H9 (cell line): ENCODE results near the gene TSPAN11. TPM values are rescaled to one million over a fixed set of nuclear protein-coding genes. Genes with fewer than 3 reads are reported as not detected.

Experiments
- DNase-seq: peaks from one replicate; pipeline ENCODE4 v3.0.0-alpha.2; 2017
- H2AFZ ChIP-seq: one replicate; pipeline ENCODE4 v1.6.1; 2013; ENCODE audit warnings: mild to moderate bottlenecking, low read length, control low read depth, moderate library complexity
- H2AK5ac ChIP-seq: 2 replicates; pipeline ENCODE4 v1.6.1; 2013; ENCODE audit warnings: low read length, control low read depth, mixed read lengths; ENCODE audit not compliant: insufficient read length
- H2BK120ac ChIP-seq: one replicate; pipeline ENCODE4 v1.6.1; 2013; ENCODE audit warnings: low read depth, mild to moderate bottlenecking, low read length, control low read depth, inconsistent platforms; ENCODE audit not compliant: poor library complexity, severe bottlenecking
- H2BK12ac ChIP-seq: 2 replicates; pipeline ENCODE4 v1.6.1; 2013; ENCODE audit warnings: low read length, control low read depth, mixed read lengths, low read depth; ENCODE audit not compliant: insufficient read length
- H2BK15ac ChIP-seq: 2 replicates; pipeline ENCODE4 v1.6.1; 2013; ENCODE audit warnings: low read depth, low read length, control low read depth
- H2BK20ac ChIP-seq: one replicate; pipeline ENCODE4 v1.6.1; 2013; ENCODE audit warnings: low read depth, mild to moderate bottlenecking, low read length, control low read depth, inconsistent platforms; ENCODE audit not compliant: poor library complexity, severe bottlenecking
- H2BK5ac ChIP-seq: 2 replicates; pipeline ENCODE4 v1.6.1; 2013; ENCODE audit warnings: low read length, control low read depth, mixed read lengths; ENCODE audit not compliant: insufficient read length
- H3K14ac ChIP-seq: 2 replicates; pipeline ENCODE4 v1.6.1; 2013; ENCODE audit warnings: low read length, control low read depth; ENCODE audit not compliant: insufficient read depth
- H3K18ac ChIP-seq: 2 replicates; pipeline ENCODE4 v1.6.1; 2013; ENCODE audit warnings: low read depth, mild to moderate bottlenecking, mixed read lengths, low read length, control low read depth; ENCODE audit not compliant: insufficient read length
- H3K23ac ChIP-seq: 2 replicates; pipeline ENCODE4 v1.6.1; 2013; ENCODE audit warnings: low read length, control low read depth, mixed read lengths, low read depth; ENCODE audit not compliant: insufficient read length
- H3K23me2 ChIP-seq: 2 replicates; pipeline ENCODE4 v1.6.1; 2013; ENCODE audit warnings: low read depth, mild to moderate bottlenecking, mixed read lengths, low read length, control low read depth; ENCODE audit not compliant: insufficient read length, poor library complexity, severe bottlenecking
- H3K27ac ChIP-seq: 2 replicates; pipeline ENCODE4 v1.5.1; 2013; ENCODE audit warnings: low read length, control low read depth, mixed read lengths, low read depth; ENCODE audit not compliant: insufficient read length
- H3K27me3 ChIP-seq: 2 replicates; pipeline ENCODE4 v1.6.1; 2013; ENCODE audit warnings: low read length, control low read depth, inconsistent platforms; ENCODE audit not compliant: insufficient read depth
- H3K4ac ChIP-seq: 2 replicates; pipeline ENCODE4 v1.6.1; 2013; ENCODE audit warnings: low read depth, mild to moderate bottlenecking, control low read depth, inconsistent platforms, low read length, moderate library complexity
- H3K4me1 ChIP-seq: 2 replicates; pipeline ENCODE4 v1.6.1; 2013; ENCODE audit warnings: low read length, control low read depth, inconsistent platforms; ENCODE audit not compliant: insufficient read depth
- H3K4me2 ChIP-seq: 2 replicates; pipeline ENCODE4 v1.6.1; 2013; ENCODE audit warnings: low read length, control low read depth, mixed read lengths; ENCODE audit not compliant: insufficient read length, insufficient read depth
- H3K56ac ChIP-seq: 2 replicates; pipeline ENCODE4 v1.6.1; 2013; ENCODE audit warnings: low read depth, mild to moderate bottlenecking, mixed read lengths, low read length, control low read depth; ENCODE audit not compliant: insufficient read length
- H3K79me1 ChIP-seq: 2 replicates; pipeline ENCODE4 v1.6.1; 2013; ENCODE audit warnings: low read depth, mild to moderate bottlenecking, moderate library complexity, low read length, control low read depth, inconsistent platforms; ENCODE audit not compliant: insufficient read depth, poor library complexity, severe bottlenecking
- H3K79me2 ChIP-seq: 2 replicates; pipeline ENCODE4 v1.6.1; 2013; ENCODE audit warnings: low read length, control low read depth, inconsistent platforms; ENCODE audit not compliant: insufficient read depth
- H3K9ac ChIP-seq: 2 replicates; pipeline ENCODE4 v1.6.1; 2013; ENCODE audit warnings: low read length, control low read depth, mixed read lengths; ENCODE audit not compliant: insufficient read length; ENCODE audit errors: extremely low read depth
- H3K9me3 ChIP-seq: one replicate; pipeline ENCODE4 v1.6.1; 2013; ENCODE audit warnings: low read depth, low read length, inconsistent platforms; ENCODE audit not compliant: control insufficient read depth
- H3T11ph ChIP-seq: one replicate; pipeline ENCODE4 v1.6.1; 2013; ENCODE audit warnings: mild to moderate bottlenecking, low read length, control low read depth, inconsistent platforms
- H4K20me1 ChIP-seq: one replicate; pipeline ENCODE4 v1.6.1; 2013; ENCODE audit not compliant: control insufficient read depth, insufficient read length, insufficient read depth
- H4K5ac ChIP-seq: 2 replicates; pipeline ENCODE4 v1.6.1; 2013; ENCODE audit warnings: low read depth, mild to moderate bottlenecking, mixed read lengths, low read length, control low read depth; ENCODE audit not compliant: insufficient read length
- H4K8ac ChIP-seq: replicated peaks from 2 replicates; pipeline ENCODE4 v1.6.1; 2013; ENCODE audit warnings: low read length, control low read depth, mixed read lengths, low read depth; ENCODE audit not compliant: insufficient read length
- H4K91ac ChIP-seq: 2 replicates; pipeline ENCODE4 v1.6.1; 2013; ENCODE audit warnings: low read depth, mild to moderate bottlenecking, moderate library complexity, mixed read lengths, low read length, control low read depth; ENCODE audit not compliant: insufficient read length
- H3K27ac Mint-ChIP-seq, 3 experiments: 2 replicates in 2 of 3; 3 replicates in 1 of 3; pipeline ENCODE4 v1.8.0; 2020 to 2021; ENCODE audit warnings: mixed read lengths in 3 of 3, mild to moderate bottlenecking in 1 of 3, moderate library complexity in 1 of 3
- H3K27me3 Mint-ChIP-seq: 2 replicates; pipeline ENCODE4 v1.8.0; 2021; ENCODE audit warnings: low read depth, mild to moderate bottlenecking, moderate library complexity, mixed read lengths
- H3K36me3 Mint-ChIP-seq, 3 experiments: 2 replicates in 2 of 3; 3 replicates in 1 of 3; pipeline ENCODE4 v1.8.0; 2020 to 2021; ENCODE audit warnings: low read depth in 3 of 3, mixed read lengths in 3 of 3; ENCODE audit not compliant: insufficient read depth in 1 of 3
- H3K4me1 Mint-ChIP-seq, 2 experiments: 2 replicates each; pipeline ENCODE4 v1.8.0; 2020; ENCODE audit warnings: mixed read lengths in 2 of 2
- H3K4me3 Mint-ChIP-seq, 2 experiments: 2 replicates in 1 of 2; 3 replicates in 1 of 2; pipeline ENCODE4 v1.8.0; 2020 to 2021; ENCODE audit warnings: mild to moderate bottlenecking in 2 of 2, mixed read lengths in 2 of 2, moderate library complexity in 1 of 2
- H3K9me3 Mint-ChIP-seq, 2 experiments: 2 replicates in 1 of 2; 3 replicates in 1 of 2; pipeline ENCODE4 v1.8.0; 2020; ENCODE audit warnings: mild to moderate bottlenecking in 2 of 2, mixed read lengths in 2 of 2, moderate library complexity in 1 of 2
- CTCF ChIP-seq: fragments of 200-600 bp; sonication (generic); conservative IDR thresholded peaks from 3 replicates; pipeline ENCODE4 v1.8.0; 2021; ENCODE audit warnings: antibody characterized with exemption, mild to moderate bottlenecking
- WGBS: extraction: QIAGEN DNeasy Blood & Tissue Kit; methylation state at CpG from one replicate; pipeline ENCODE4 v1.1.7; 2013; ENCODE audit warnings: missing lambda C conversion rate, low lambda C conversion rate, mixed read lengths; ENCODE audit not compliant: insufficient read length; ENCODE audit errors: extremely low coverage; 5-methylcytosine and 5-hydroxymethylcytosine counted together
- total RNA-seq: library from RNA; stranded (reverse); gene quantifications from 2 replicates; pipeline ENCODE4 v1.2.1, GENCODE V29; 2021

Gene TSPAN11
- total RNA-seq, 1 experiment from 2014 or later = 4.2 TPM

GRCh38 chr12:31037028-31037427 lies 110.5 kb downstream of the TSPAN11 start:
- Histone ChIP-seq H3K27me3 (peaks cover 4% of the 10 kb centered on the region), H3T11ph (no peak overlapping the region), H3K18ac (no peak overlapping the region), H3K56ac (no peak overlapping the region), H3K9me3 (no peaks in the 10 kb centered on the region), H3K23ac (no peak overlapping the region), H2BK15ac (no peak overlapping the region), H4K20me1 (no peaks in the 10 kb centered on the region), H3K4ac (no peak overlapping the region), H4K5ac (no peak overlapping the region), H3K14ac (peak overlapping the region; percentile 6; the same call in 1 of the 2 replicates), H3K79me1 (no peaks in the 10 kb centered on the region), H2BK12ac (no peak overlapping the region), H2AK5ac (no peak overlapping the region), H2BK120ac (no peak overlapping the region), H3K79me2 (no peaks in the 10 kb centered on the region), H3K27ac (no peak overlapping the region), H3K9ac (no peak overlapping the region), H4K8ac (no peak overlapping the region), H4K91ac (no peak overlapping the region), H2BK5ac (no peak overlapping the region), H3K4me2 (no peak overlapping the region), H2AFZ (no peak overlapping the region), H2BK20ac (no peak overlapping the region), H3K23me2 (no peaks in the 10 kb centered on the region), H3K4me1 (no peaks in the 10 kb centered on the region)
- no CpG with 5 or more reads among the region's 1 CpG for WGBS
- Mint-ChIP-seq H3K9me3 (no peaks in the 10 kb centered on the region), H3K4me3 (no peak overlapping the region), H3K27ac (no peak overlapping the region), H3K36me3 (no peaks in the 10 kb centered on the region), H3K27me3 (peaks cover 17% of the 10 kb centered on the region), H3K4me1 (no peaks in the 10 kb centered on the region)
- no peak for TF ChIP-seq CTCF
- DNase-seq = no peak
